ENCODE measurements around the gene LMTK3. TPM values are rescaled to one million over a fixed set of nuclear protein-coding genes. Genes with fewer than 3 reads are reported as not detected.

The LMTK3 gene
- total and polyA plus RNA-seq, 2 of the 13 experiments (the other 11 are each of a cell fraction or from before 2014, with no cell fraction given), result 0.18 to 0.29 TPM

DNA sequence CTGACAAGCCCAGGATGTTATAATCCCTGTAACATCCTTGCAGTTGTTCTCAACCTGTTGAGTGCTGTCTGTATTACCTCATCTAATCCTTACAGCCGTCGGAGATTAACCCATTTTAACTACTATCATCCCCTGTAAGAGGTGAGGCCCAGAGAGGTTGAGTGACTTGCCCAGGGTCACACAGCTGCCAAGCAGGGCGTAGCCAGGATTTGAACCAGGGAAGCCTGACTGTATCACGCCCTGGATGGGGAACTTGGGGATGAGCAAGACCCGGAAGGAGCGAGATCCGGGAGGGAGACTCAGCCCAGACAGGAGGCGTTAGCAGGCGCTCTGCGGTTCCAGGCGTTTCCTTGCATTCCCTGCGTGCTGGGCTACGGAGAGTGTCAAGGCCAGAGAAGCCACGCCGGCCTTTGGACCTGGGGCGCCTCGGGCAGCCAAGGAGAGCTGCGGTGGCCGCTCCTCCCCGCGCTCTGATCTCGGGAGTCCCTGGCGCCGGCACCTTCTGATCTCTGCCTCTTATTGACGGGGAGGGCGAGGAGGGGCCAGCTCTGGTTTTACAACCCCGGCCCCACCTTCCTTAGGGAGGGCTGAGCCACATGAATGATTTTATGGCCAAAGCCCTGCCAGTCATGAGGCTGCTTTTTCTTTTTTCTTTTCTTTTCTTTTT lies 46.5 kb upstream of the LMTK3 start (continued):
- TF ChIP-seq SP1 (IDR thresholded peaks at IDR 0.05) (no peak), SP1 (CRISPR knock-in tag; IDR thresholded peaks at IDR 0.05) (peak; percentile 75), ZBTB2 (CRISPR knock-in tag; IDR thresholded peaks at IDR 0.05; ENCODE audit: low read depth) (no peak), RFX5 (IDR thresholded peaks at IDR 0.05; ENCODE audit: low read depth, low read length) (no peak), ZNF329 (CRISPR knock-in tag; IDR thresholded peaks at IDR 0.05; ENCODE audit: low read depth) (0 out of 2 replicates have a peak, but pooled peaks have one; percentile 23), FIP1L1 (IDR thresholded peaks at IDR 0.05; ENCODE audit: borderline replicate concordance, insufficient read depth, low read depth, low read length) (no peak), ZNF776 (CRISPR knock-in tag; IDR thresholded peaks at IDR 0.05) (peak; percentile 43; the same call in 1 of the 2 replicates), NFKBIZ (CRISPR knock-in tag; IDR thresholded peaks at IDR 0.05) (0 out of 2 replicates have a peak, but pooled peaks have one; percentile 77), ETV6 (CRISPR knock-in tag; conservative IDR thresholded peaks at IDR 0.05) (peak; percentile 81), NR2F1 (CRISPR knock-in tag; IDR thresholded peaks at IDR 0.05) (peak; percentile 90 to 94), ZNF75D (CRISPR knock-in tag; IDR thresholded peaks at IDR 0.05; ENCODE audit: borderline replicate concordance) (no peak), ZNF598 (CRISPR knock-in tag; IDR thresholded peaks at IDR 0.05; ENCODE audit: borderline replicate concordance) (no peak), SIN3B (IDR thresholded peaks at IDR 0.05; ENCODE audit: low read length) (no peak), BCL6 (CRISPR knock-in tag; IDR thresholded peaks at IDR 0.05) (peak; percentile 79), NFE2 (CRISPR knock-in tag; IDR thresholded peaks at IDR 0.05) (no peak), FOXC1 (CRISPR knock-in tag; IDR thresholded peaks at IDR 0.05; ENCODE audit: borderline replicate concordance) (no peak), KDM5B (CRISPR knock-in tag; IDR thresholded peaks at IDR 0.05; ENCODE audit: borderline replicate concordance) (no peak; the same call in 1 of the 2 replicates), ZNF510 (CRISPR knock-in tag; IDR thresholded peaks at IDR 0.05; ENCODE audit: low read depth) (0 out of 2 replicates have a peak, but pooled peaks have one; percentile 49)
- TF ChIP-seq, protein P1, sequence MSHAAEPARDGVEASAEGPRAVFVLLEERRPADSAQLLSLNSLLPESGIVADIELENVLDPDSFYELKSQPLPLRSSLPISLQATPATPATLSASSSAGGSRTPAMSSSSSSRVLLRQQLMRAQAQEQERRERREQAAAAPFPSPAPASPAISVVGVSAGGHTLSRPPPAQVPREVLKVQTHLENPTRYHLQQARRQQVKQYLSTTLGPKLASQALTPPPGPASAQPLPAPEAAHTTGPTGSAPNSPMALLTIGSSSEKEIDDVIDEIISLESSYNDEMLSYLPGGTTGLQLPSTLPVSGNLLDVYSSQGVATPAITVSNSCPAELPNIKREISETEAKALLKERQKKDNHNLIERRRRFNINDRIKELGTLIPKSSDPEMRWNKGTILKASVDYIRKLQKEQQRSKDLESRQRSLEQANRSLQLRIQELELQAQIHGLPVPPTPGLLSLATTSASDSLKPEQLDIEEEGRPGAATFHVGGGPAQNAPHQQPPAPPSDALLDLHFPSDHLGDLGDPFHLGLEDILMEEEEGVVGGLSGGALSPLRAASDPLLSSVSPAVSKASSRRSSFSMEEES (CRISPR knock-in tag; IDR thresholded peaks at IDR 0.05), result peak; percentile 51
- TF ChIP-seq, protein P2, sequence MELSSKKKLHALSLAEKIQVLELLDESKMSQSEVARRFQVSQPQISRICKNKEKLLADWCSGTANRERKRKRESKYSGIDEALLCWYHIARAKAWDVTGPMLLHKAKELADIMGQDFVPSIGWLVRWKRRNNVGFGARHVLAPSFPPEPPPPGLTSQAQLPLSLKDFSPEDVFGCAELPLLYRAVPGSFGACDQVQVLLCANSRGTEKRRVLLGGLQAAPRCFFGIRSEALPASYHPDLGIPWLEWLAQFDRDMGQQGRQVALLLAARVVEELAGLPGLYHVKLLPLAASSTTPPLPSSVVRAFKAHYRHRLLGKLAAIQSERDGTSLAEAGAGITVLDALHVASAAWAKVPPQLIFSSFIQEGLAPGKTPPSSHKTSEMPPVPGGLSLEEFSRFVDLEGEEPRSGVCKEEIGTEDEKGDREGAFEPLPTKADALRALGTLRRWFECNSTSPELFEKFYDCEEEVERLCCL (CRISPR knock-in tag; IDR thresholded peaks at IDR 0.05; ENCODE audit: borderline replicate concordance), result 0 out of 2 replicates have a peak, but pooled peaks have one; percentile 44
- TF ChIP-seq, protein P3, sequence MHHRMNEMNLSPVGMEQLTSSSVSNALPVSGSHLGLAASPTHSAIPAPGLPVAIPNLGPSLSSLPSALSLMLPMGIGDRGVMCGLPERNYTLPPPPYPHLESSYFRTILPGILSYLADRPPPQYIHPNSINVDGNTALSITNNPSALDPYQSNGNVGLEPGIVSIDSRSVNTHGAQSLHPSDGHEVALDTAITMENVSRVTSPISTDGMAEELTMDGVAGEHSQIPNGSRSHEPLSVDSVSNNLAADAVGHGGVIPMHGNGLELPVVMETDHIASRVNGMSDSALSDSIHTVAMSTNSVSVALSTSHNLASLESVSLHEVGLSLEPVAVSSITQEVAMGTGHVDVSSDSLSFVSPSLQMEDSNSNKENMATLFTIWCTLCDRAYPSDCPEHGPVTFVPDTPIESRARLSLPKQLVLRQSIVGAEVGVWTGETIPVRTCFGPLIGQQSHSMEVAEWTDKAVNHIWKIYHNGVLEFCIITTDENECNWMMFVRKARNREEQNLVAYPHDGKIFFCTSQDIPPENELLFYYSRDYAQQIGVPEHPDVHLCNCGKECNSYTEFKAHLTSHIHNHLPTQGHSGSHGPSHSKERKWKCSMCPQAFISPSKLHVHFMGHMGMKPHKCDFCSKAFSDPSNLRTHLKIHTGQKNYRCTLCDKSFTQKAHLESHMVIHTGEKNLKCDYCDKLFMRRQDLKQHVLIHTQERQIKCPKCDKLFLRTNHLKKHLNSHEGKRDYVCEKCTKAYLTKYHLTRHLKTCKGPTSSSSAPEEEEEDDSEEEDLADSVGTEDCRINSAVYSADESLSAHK (CRISPR knock-in tag; IDR thresholded peaks at IDR 0.05; ENCODE audit: borderline replicate concordance), result no peak
- TF ChIP-seq, protein P4, sequence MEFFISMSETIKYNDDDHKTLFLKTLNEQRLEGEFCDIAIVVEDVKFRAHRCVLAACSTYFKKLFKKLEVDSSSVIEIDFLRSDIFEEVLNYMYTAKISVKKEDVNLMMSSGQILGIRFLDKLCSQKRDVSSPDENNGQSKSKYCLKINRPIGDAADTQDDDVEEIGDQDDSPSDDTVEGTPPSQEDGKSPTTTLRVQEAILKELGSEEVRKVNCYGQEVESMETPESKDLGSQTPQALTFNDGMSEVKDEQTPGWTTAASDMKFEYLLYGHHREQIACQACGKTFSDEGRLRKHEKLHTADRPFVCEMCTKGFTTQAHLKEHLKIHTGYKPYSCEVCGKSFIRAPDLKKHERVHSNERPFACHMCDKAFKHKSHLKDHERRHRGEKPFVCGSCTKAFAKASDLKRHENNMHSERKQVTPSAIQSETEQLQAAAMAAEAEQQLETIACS (CRISPR knock-in tag; IDR thresholded peaks at IDR 0.05), result no peak

All from HepG2 (cell line).